HG03066 (cell line): Measurements from ENCODE around the gene TENT4A.
"Not testable (repeated sequence)": the region's sequence is repeated elsewhere in the genome, so short reads cannot be mapped to it uniquely, and the experiment has no call there.

Experiments used
- ATAC-seq: cut with Tn5 transposase; IDR thresholded peaks from one replicate; pipeline ENCODE4 v1.9.1; 2021; ENCODE audit warnings: low read depth; ENCODE audit not compliant: unreplicated experiment

TENT4A gene

GRCh38 chr5:6766604-6767093, 53.4 kb downstream of the TENT4A start:
- ATAC-seq, result no peak

- ATAC-seq, result no peak
These were observed 54.3 kb downstream of the TENT4A start for GRCh38 chr5:6767481-6768063.

GRCh38 chr5:6768590-6769230, 55.5 kb downstream of the TENT4A start:
- ATAC-seq, result no peak

GRCh38 chr5:6770826-6771607, 57.8 kb downstream of the TENT4A start:
- no peak for ATAC-seq

- no peak for ATAC-seq
These were observed 59.7 kb downstream of the TENT4A start for GRCh38 chr5:6772886-6773285.

- ATAC-seq, result no peak
These were observed 60.3 kb downstream of the TENT4A start for GRCh38 chr5:6773342-6774035.

- ATAC-seq, result not testable (repeated sequence)
These were observed 61.0 kb downstream of the TENT4A start for GRCh38 chr5:6774207-6774606.

- ATAC-seq, result no peak
These were observed 61.5 kb downstream of the TENT4A start for GRCh38 chr5:6774721-6775204.

- ATAC-seq, result no peak
These were observed 62.3 kb downstream of the TENT4A start for GRCh38 chr5:6775571-6775970.

GRCh38 chr5:6780802-6781391, 67.7 kb downstream of the TENT4A start:
- no peak for ATAC-seq

- ATAC-seq, result no peak
These were observed 68.5 kb downstream of the TENT4A start for GRCh38 chr5:6781716-6782115.

- no peak for ATAC-seq
These were observed 70.6 kb downstream of the TENT4A start for GRCh38 chr5:6783787-6784186.

- no peak for ATAC-seq
These were observed 71.2 kb downstream of the TENT4A start for GRCh38 chr5:6784481-6784880.

- no peak for ATAC-seq
These were observed 72.1 kb downstream of the TENT4A start for GRCh38 chr5:6785161-6785860.

GRCh38 chr5:6785861-6786180, 72.6 kb downstream of the TENT4A start:
- no peak for ATAC-seq

GRCh38 chr5:6786786-6787495, 73.7 kb downstream of the TENT4A start:
- no peak for ATAC-seq

- ATAC-seq, result no peak
These were observed 74.7 kb downstream of the TENT4A start for GRCh38 chr5:6787941-6788340.

- no peak for ATAC-seq
These were observed 75.2 kb downstream of the TENT4A start for GRCh38 chr5:6788439-6788838.

- ATAC-seq, result no peak
These were observed 75.9 kb downstream of the TENT4A start for GRCh38 chr5:6788956-6789649.
